PFSK-1 (cell line): ENCODE results near the gene CELF1.

Source experiments
- POLR2AphosphoS5 ChIP-seq: IDR thresholded peaks from 2 replicates; pipeline ENCODE4 v1.6.1; 2012; ENCODE audit warnings: low read depth, mild to moderate bottlenecking, control low read depth, low read length, moderate library complexity
- SIN3A ChIP-seq: IDR thresholded peaks from 2 replicates; pipeline ENCODE4 v1.6.1; 2012; ENCODE audit warnings: mild to moderate bottlenecking, low read length, moderate library complexity, borderline replicate concordance; ENCODE audit not compliant: insufficient read depth
- TAF1 ChIP-seq: IDR thresholded peaks from 2 replicates; pipeline ENCODE4 v1.6.1; 2012; ENCODE audit warnings: low read length, control low read depth, borderline replicate concordance; ENCODE audit not compliant: insufficient read depth
- TF ChIP-seq, protein P1 (sequence below), 2 experiments: IDR thresholded peaks; 2 replicates each; pipeline versions ENCODE4 v1.6.1 to v1.8.0; 2011 to 2012; ENCODE audit warnings: low read depth in 2 of 2, low read length in 2 of 2, control low read depth in 1 of 2, inconsistent platforms in 1 of 2, mild to moderate bottlenecking in 1 of 2, moderate library complexity in 1 of 2; ENCODE audit not compliant: insufficient read depth in 1 of 2

GRCh38 chr11:47587039-47587716 is 34.2 kb upstream of the CELF1 start:
- TF ChIP-seq TAF1 (no peak), POLR2AphosphoS5 (no peak), SIN3A (no peak)
- TF ChIP-seq, protein P1, sequence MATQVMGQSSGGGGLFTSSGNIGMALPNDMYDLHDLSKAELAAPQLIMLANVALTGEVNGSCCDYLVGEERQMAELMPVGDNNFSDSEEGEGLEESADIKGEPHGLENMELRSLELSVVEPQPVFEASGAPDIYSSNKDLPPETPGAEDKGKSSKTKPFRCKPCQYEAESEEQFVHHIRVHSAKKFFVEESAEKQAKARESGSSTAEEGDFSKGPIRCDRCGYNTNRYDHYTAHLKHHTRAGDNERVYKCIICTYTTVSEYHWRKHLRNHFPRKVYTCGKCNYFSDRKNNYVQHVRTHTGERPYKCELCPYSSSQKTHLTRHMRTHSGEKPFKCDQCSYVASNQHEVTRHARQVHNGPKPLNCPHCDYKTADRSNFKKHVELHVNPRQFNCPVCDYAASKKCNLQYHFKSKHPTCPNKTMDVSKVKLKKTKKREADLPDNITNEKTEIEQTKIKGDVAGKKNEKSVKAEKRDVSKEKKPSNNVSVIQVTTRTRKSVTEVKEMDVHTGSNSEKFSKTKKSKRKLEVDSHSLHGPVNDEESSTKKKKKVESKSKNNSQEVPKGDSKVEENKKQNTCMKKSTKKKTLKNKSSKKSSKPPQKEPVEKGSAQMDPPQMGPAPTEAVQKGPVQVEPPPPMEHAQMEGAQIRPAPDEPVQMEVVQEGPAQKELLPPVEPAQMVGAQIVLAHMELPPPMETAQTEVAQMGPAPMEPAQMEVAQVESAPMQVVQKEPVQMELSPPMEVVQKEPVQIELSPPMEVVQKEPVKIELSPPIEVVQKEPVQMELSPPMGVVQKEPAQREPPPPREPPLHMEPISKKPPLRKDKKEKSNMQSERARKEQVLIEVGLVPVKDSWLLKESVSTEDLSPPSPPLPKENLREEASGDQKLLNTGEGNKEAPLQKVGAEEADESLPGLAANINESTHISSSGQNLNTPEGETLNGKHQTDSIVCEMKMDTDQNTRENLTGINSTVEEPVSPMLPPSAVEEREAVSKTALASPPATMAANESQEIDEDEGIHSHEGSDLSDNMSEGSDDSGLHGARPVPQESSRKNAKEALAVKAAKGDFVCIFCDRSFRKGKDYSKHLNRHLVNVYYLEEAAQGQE (IDR thresholded peaks at IDR 0.05; ENCODE audit: insufficient read depth in 1 of 2, low read depth in 2 of 2, low read length in 2 of 2), result no peak
